ENCODE results near the gene CHRNA4.

Gene CHRNA4

GRCh38 chr20:63394920-63395455 lies 33.8 kb upstream of the CHRNA4 start:
- H3K36me3 ChIP-seq (ENCODE audit: control insufficient read depth, insufficient read depth, low read length), result no peaks in the 10 kb centered on the region
- no peaks in the 10 kb centered on the region; the same call in 1 of the 2 replicates for H3K27me3 ChIP-seq (replicated peaks; ENCODE audit: control insufficient read depth, insufficient read depth, low read length)
- DNase-seq (ENCODE audit: extremely low read depth, insufficient read length), result no peak
- TF ChIP-seq CTCF (IDR thresholded peaks at IDR 0.05; ENCODE audit: insufficient read depth, low read length, poor library complexity, severe bottlenecking), result no peak
- no peak overlapping the region for H3K4me3 ChIP-seq (replicated peaks; ENCODE audit: low read depth, low read length)

- no peak for DNase-seq (ENCODE audit: extremely low read depth, insufficient read length)
- Histone ChIP-seq H3K36me3 (ENCODE audit: control insufficient read depth, insufficient read depth, low read length) (no peaks in the 10 kb centered on the region), H3K4me3 (replicated peaks; ENCODE audit: low read depth, low read length) (no peak overlapping the region), H3K27me3 (replicated peaks; ENCODE audit: control insufficient read depth, insufficient read depth, low read length) (no peaks in the 10 kb centered on the region; the same call in 1 of the 2 replicates)
- no peak for TF ChIP-seq CTCF (IDR thresholded peaks at IDR 0.05; ENCODE audit: insufficient read depth, low read length, poor library complexity, severe bottlenecking)
These were observed 33.1 kb upstream of the CHRNA4 start for GRCh38 chr20:63394069-63394919.

DNA sequence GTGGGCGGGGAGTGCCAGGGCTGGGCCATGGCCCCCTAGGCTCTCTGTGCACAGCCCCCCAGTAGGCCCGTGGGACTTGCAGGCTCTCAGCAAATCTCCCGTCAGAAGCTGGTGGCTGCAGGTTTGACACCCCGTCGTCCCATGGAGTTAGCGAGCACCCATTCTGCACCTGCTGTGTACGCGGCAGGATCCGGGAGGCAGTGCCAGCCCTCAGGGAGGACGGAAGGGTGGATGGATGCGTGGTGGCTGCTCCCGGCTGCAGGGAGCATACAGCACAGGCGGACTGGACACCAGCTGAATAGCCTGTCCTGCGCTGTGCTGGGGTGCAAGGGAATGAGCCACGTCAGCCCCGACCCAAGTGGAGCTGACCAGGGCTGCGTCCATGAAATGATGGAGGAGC lies 32.4 kb upstream of the CHRNA4 start:
- no peak overlapping the region for H3K4me3 ChIP-seq (replicated peaks; ENCODE audit: low read depth, low read length)
- no peak for DNase-seq (ENCODE audit: extremely low read depth, insufficient read length)
- no peak for TF ChIP-seq CTCF (IDR thresholded peaks at IDR 0.05; ENCODE audit: insufficient read depth, low read length, poor library complexity, severe bottlenecking)
- H3K27me3 ChIP-seq (replicated peaks; ENCODE audit: control insufficient read depth, insufficient read depth, low read length), result no peaks in the 10 kb centered on the region; the same call in 1 of the 2 replicates
- H3K36me3 ChIP-seq (ENCODE audit: control insufficient read depth, insufficient read depth, low read length), result no peaks in the 10 kb centered on the region

GRCh38 chr20:63392465-63393365 lies 31.6 kb upstream of the CHRNA4 start:
- no peak for TF ChIP-seq CTCF (IDR thresholded peaks at IDR 0.05; ENCODE audit: insufficient read depth, low read length, poor library complexity, severe bottlenecking)
- H3K4me3 ChIP-seq (replicated peaks; ENCODE audit: low read depth, low read length), result no peak overlapping the region
- no peaks in the 10 kb centered on the region for H3K36me3 ChIP-seq (ENCODE audit: control insufficient read depth, insufficient read depth, low read length)
- no peaks in the 10 kb centered on the region; the same call in 1 of the 2 replicates for H3K27me3 ChIP-seq (replicated peaks; ENCODE audit: control insufficient read depth, insufficient read depth, low read length)
- no peak for DNase-seq (ENCODE audit: extremely low read depth, insufficient read length)

DNA sequence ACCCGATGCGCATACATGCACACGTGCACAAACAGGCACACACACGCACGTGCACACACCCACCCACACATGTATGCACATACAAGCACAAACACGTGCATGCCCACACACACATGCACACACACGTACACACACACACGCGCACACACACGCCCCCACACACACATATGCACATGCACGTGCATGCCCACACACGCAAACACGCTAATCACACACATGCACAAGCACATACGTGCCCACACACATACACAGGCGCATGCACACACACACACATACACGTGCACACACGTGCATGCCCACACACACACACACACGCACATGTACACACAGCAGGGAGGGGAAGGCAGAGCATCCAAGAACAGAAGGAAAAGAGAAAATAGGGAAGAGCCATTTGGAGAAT lies 26.8 kb upstream of the CHRNA4 start:
- no peaks in the 10 kb centered on the region for H3K36me3 ChIP-seq (ENCODE audit: control insufficient read depth, insufficient read depth, low read length)
- no peak overlapping the region for H3K4me3 ChIP-seq (replicated peaks; ENCODE audit: low read depth, low read length)
- H3K27me3 ChIP-seq (replicated peaks; ENCODE audit: control insufficient read depth, insufficient read depth, low read length), result no peaks in the 10 kb centered on the region
- TF ChIP-seq CTCF (IDR thresholded peaks at IDR 0.05; ENCODE audit: insufficient read depth, low read length, poor library complexity, severe bottlenecking), result no peak
- DNase-seq (ENCODE audit: extremely low read depth, insufficient read length), result no peak
